Stimulated activated CD8-positive, alpha-beta memory T cell treated with anti-CD3 and anti-CD28 coated beads, Interleukin-2, amount 100 ng/mL, for 48 hours (primary cell): ENCODE data around the gene SKIL.

ENCODE experiments used
- DNase-seq, 2 donors: peaks; one replicate each; pipeline ENCODE4 v3.0.0-alpha.2; 2020; ENCODE audit warnings: low read depth in 2 of 2

Gene SKIL

GRCh38 chr3:170387950-170388349 is 30.4 kb downstream of the SKIL start:
- DNase-seq: no peak

DNA sequence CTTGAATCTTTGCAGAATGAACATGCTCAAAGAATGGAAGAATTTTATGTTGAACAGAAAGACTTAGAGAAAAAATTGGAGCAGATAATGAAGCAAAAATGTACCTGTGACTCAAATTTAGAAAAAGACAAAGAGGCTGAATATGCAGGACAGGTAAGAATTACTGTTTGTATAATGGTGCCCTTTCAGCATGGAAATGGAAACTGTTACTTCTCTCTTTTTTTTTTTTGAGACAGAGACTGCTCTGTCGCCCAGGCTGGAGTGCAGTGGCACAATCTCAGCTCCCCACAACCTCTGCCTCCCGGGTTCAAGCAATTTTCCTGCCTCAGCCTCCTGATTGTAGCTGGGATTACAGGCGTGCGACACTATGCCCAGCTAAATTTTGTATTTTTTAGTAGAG is 33.6 kb downstream of the SKIL start:
- no peak for DNase-seq

DNA sequence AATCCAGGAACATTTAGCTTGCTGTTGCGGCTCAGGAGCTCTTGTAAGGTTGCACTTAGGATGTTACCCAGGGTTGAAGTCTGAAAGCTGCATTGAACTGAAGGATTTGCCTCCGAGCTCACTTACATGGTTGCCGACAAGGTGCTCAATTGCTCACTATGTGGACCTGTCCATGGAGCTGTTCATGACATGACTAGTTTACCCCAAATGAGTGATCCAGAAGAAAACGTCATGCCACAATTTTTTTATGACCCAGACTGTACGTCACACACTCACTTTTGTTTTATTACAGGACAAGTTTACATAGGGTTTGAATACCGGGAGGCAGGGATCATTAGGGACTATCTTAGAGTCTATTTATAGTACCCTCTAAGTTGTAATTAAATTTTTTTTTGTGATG is 40.2 kb downstream of the SKIL start:
- no peak for DNase-seq

DNA sequence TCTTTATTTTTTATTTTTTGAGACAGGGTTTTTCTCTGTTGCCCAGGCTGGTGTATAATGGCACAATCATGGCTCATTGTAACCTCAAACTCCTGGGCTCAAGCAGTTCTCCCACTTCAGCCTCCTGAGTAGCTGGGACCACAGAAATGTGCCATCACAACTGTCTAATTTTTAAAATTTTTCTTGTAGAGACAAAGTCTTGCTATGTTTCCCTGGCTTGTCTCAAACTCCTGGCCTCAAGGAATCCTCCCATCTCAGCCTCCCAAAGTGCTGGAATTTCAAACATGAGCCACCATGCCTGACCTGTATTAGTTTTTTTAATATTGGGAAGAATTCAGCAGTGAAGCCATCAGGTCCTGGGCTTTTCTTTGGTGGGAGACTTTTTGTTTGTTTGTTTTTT is 47.6 kb downstream of the SKIL start:
- DNase-seq: no peak

DNA sequence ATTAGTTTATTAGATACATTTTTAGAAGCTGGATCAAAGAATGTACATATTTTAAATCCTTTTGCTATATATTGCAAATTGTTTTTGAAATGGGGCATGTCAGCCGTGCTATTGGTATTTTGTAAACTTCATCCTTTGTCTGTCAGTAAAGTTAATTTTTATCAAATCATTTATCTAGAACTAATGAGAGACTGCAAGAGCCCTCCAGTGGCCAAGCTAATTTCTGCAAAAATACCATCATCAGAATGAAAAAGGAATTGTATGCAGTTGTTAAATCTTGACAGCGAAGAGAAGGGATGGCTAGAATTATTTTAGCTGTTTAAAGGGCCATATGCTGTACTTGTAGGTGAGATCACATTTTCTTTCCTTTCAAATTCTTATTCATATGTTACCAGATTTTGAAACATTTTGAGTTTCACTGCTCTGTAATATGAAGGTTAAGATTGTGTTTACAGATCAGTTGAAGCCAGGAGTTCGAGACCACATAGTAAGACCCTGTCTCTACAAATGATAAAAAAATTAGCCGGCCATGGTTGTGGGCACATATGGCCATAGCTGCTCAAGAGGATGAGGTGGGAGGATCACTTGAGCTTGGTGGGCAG is 53.0 kb downstream of the SKIL start:
- no peak for DNase-seq

DNA sequence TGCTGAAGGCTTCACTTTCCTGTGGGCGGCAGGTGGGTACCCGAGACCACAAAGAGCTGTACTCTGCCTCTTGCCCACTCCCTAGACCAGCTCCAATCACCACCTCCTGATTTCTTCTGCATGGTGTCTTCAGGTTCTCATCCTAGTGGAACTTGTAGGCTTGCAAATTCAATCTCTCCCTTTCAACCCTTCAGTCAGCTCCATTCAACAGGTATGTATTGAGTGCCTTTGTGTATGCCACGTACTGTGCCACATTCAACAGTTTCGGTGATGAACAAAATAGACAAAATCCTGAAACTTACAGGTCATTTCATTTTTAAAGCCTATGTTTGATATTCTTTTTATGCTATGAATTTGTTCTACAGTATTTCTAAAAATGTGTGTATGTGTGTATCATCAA is 55.8 kb downstream of the SKIL start:
- no peak for DNase-seq

DNA sequence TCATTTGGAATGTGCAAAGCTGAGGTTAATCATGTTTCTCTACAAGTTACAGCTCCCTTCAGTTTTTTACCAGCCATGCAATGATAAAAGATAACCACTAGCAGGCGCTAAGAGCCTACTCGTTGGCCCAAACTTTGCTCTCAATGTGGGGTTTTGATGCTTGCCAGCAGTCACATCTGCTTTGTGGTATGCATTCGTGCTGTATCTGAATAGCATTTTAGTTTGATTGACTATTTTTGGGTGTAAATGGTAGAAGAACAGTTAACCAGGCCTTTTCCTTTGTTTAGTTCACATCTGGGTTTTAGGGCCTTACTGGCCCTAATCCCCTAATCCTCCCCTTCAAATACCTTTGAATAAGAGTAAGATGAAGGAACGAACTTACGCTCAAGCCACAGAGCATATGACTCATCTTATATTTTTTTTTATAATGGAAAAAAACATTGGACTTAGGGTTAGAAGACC is 56.7 kb downstream of the SKIL start:
- DNase-seq: no peak

GRCh38 chr3:170417090-170417489 is 59.6 kb downstream of the SKIL start:
- no peak for DNase-seq

DNA sequence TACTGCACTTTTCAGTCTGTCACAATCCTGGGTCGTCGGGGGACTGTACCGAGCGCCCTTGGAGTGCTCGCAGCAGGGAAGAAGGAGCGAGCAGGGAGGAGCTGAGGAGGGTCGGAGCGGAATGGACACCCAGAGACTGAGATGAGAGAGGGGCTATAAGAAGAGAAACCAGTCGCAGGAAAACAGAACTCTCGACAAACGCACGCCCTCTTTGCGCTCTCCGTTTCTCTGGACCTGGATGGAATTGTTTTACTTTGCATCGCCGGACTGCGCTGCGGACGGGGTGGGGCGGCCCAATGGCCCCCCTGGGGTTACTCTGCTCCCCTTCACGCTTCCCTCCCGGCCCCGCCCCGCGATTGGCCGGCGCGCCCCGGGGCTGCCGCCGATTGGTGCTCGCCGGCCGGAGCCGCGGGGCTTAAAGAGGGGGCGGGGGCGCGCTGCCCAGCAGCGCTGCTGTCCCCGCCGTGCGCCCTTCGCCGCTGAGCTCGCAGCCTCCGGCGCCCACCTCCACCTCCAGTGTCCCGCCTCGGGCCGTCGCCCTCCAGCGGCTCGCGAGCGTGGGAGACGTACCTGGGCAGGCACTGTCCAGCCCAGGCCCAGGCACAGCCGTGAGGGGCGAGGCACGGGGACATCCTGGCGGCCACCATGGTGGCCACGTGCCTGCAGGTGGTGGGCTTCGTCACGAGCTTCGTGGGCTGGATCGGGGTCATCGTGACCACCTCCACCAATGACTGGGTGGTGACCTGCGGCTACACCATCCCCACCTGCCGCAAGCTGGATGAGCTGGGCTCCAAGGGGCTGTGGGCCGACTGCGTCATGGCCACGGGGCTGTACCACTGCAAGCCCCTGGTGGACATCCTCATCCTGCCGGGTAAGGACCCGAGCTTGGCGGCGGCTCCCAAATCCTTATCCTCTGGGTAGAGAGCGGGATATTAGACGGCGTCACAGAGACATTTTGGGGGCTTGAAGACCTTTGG is 61.2 kb downstream of the SKIL start, which contains the start of gene CLDN11:
TSS of gene CLDN11 (plus strand) at position 447 of the 977 bp plus-strand sequence. CDS start at position 646, 199 bp downstream.
- DNase-seq: no peak

DNA sequence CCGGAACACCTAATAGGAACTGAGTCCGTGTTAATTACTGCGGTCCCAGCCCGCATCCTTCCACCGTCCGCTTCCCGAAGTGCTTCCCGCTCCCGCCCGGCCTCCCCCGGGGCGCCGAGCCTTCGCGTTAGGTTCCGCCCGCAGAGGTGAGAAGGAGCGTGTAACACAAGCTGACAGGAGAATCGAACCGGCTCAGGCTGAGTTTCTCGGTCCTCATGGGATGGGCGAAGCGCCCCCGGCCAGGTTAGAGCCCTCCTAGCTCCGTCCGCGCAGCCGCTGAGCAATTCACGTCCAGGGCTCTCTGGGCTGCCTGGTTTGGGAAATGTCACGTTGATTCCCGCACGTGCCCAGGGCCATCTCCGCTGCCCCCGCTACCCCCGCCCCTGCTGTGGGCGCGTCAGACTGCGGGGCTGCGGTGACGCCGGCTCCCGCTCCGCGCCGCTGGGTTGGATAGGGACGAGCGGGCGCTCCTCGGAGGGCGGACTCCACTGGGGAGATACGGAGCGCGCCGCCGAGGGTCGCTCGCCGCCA is 62.1 kb downstream of the SKIL start:
- no peak for DNase-seq

GRCh38 chr3:170420307-170420821 is 62.8 kb downstream of the SKIL start:
- no peak for DNase-seq

- DNase-seq: no peak
These were observed 63.7 kb downstream of the SKIL start for GRCh38 chr3:170421111-170421641.

DNA sequence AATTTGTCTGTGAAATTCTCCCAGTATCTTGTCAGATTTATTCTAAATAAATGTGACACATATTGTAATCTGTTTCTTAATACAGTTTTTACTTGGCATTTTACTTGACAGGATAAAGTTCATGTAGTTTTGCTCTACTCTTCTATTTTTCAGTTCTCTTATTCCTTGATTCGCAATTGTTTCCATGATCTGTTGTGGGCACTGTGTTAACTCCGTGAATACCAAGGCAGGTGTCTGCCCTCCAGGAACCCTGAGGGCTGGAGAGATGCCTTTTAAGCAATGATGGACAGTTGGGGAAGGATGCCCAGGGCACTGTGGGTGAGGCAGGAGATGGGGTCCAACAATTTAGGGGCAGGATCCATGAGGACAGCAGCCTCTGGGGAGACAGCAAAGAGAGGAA is 64.2 kb downstream of the SKIL start:
- DNase-seq: no peak

- DNase-seq: no peak
These were observed 65.6 kb downstream of the SKIL start for GRCh38 chr3:170423001-170423615.

DNA sequence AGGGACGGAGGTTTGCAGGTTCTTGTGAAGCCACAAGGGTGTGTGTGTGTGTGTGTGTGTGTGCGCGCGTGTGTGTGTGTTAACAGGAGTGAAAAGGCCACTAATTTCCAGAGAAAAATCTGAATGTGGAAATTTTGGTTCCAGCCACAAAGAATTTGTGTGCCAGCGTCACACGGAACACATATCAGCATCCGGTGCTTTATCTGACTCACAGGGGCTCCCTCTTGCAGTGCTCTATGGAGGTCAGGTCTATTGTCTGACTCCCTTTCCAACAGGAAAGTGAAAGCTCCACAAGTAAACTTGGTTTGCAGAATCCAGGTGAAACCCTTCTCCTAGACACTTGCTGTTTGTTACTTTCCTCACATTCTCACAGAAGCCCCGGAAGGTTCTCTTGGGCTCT is 67.4 kb downstream of the SKIL start:
- DNase-seq: no peak

DNA sequence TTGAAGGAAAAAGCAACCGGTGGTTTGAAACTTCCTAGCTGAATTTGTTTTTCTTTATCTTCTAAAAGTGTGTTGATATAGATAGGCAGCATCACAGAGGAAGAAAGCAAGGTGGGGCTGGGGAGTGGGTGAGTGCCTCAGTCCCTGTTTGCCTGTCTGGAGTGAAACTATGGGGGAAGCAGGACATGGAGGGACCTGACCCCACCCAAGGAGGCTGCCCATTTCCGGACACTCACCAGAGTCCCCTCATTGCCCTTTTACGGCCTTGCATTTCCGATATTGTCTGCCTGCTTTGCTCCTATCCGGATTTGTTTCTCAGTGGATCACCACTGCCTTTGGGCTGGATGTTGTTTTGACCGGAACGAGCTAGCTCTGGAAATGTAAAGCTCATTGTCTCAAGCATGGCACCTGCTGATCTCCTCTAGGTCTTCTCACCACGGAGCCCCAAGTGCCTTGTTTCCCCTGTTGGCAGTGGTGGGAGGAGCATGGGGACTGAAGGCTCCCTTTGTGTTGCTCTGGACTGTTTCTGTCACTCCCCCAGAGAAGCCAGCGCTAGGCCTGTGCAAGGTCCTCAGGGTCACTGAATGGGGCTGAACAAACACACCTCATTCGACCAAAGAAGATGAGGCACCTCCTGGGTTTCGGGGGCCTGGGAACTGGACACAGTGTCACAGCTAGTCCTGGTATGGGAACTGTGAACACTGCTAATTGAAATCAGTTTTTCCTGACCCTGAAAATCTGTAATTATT is 68.2 kb downstream of the SKIL start:
- no peak for DNase-seq

- DNase-seq: no peak
These were observed 68.8 kb downstream of the SKIL start for GRCh38 chr3:170426240-170426797.

- no peak for DNase-seq
These were observed 70.6 kb downstream of the SKIL start for GRCh38 chr3:170428095-170428494.

DNA sequence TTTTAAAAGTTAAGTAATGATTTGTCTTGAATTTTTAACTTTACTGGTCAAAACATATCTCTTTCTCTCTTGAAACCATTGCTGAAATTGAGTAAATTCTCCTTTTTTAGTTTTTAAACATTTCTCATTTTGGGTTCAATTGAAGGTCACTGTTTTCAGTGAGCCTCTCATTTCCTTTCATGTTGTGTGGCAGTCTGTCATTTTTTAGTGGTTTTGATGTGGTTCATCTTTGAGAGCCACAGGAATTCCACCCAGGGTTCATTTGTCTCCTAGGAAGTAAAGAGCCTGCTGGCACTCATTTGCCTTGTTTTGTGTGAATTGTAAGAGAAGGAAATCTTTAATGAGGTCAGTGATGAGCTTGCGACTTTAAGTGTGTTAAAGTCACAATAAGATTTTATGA is 71.5 kb downstream of the SKIL start:
- DNase-seq: no peak

- DNase-seq: no peak
These were observed 73.5 kb downstream of the SKIL start for GRCh38 chr3:170431054-170431453.

GRCh38 chr3:170432416-170432815 is 74.9 kb downstream of the SKIL start:
- no peak for DNase-seq
